ENCODE measurements around the gene RAB14. TPM values are rescaled to one million over a fixed set of nuclear protein-coding genes. Genes with fewer than 3 reads are reported as not detected.

The RAB14 gene
- total RNA-seq, 1 donor from 2014 or later: 35.9 TPM

- DNase-seq (ENCODE audit: low spot score): no peak
- Histone ChIP-seq H2AFZ (replicated peaks) (no peak overlapping the region), H3K79me2 (ENCODE audit: low read depth) (no peaks in the 10 kb centered on the region), H3K4me3 (no peak overlapping the region), H4K20me1 (ENCODE audit: low read depth) (no peaks in the 10 kb centered on the region), H3K27ac (no peak overlapping the region), H3K36me3 (no peaks in the 10 kb centered on the region), H3K4me1 (peaks cover 8% of the 10 kb centered on the region), H3K9me3 (ENCODE audit: low read depth) (no peaks in the 10 kb centered on the region), H3F3A (ENCODE audit: low read depth) (peaks cover 6% of the 10 kb centered on the region), H3K4me2 (no peak overlapping the region), H3K27me3 (no peaks in the 10 kb centered on the region), H3K9ac (no peak overlapping the region)
- H3K4me1 Mint-ChIP-seq: no peaks in the 10 kb centered on the region
- no peak overlapping the region for H3K4me3 Mint-ChIP-seq
- TF ChIP-seq EZH2 (IDR thresholded peaks at IDR 0.05): no peak
- no peak for TF ChIP-seq CTCF (IDR thresholded peaks at IDR 0.05)
- no peak for TF ChIP-seq EZH2phosphoT487 (IDR thresholded peaks at IDR 0.05)
- H3K36me3 Mint-ChIP-seq: peaks cover 19% of the 10 kb centered on the region
- H3K9me3 Mint-ChIP-seq: no peaks in the 10 kb centered on the region
- no peak overlapping the region for H3K27ac Mint-ChIP-seq
- no peaks in the 10 kb centered on the region for H3K27me3 Mint-ChIP-seq (ENCODE audit: insufficient read depth, low read depth)
Observed at GRCh38 chr9:121140162-121140561, 61.5 kb downstream of the RAB14 start.

DNA sequence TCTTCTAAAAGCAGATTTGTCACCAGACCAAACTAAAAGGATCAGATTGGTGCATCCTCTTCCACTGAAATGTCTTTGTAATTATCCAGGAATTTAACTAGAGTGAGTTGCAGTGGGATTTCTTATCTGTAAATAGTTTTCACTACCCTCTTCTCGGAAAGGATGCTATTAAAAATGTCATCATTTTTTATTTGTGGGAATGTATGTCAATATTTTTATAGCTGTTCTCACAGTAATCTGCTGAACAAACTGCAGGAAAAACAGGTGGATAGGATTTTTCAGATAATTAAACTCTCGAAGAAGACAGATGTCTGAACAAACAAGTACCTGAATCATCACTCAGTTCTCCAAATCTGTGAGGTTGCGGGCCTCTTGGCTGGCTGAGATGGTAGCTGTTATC lies 62.7 kb downstream of the RAB14 start:
- no peaks in the 10 kb centered on the region for H3K9me3 ChIP-seq (ENCODE audit: low read depth)
- no peak for DNase-seq (ENCODE audit: low spot score)
- TF ChIP-seq EZH2 (IDR thresholded peaks at IDR 0.05): no peak
- no peak for TF ChIP-seq CTCF (IDR thresholded peaks at IDR 0.05)
- no peak for TF ChIP-seq EZH2phosphoT487 (IDR thresholded peaks at IDR 0.05)
- no peaks in the 10 kb centered on the region for H3K36me3 ChIP-seq
- no peaks in the 10 kb centered on the region for H4K20me1 ChIP-seq (ENCODE audit: low read depth)
- peaks cover 8% of the 10 kb centered on the region for H3F3A ChIP-seq (ENCODE audit: low read depth)
- Mint-ChIP-seq H3K4me3 (no peak overlapping the region), H3K9me3 (no peaks in the 10 kb centered on the region), H3K27ac (no peak overlapping the region), H3K4me1 (no peaks in the 10 kb centered on the region), H3K27me3 (ENCODE audit: insufficient read depth, low read depth) (no peaks in the 10 kb centered on the region), H3K36me3 (peaks cover 20% of the 10 kb centered on the region)
- H3K9ac ChIP-seq: no peak overlapping the region
- no peak overlapping the region for H3K27ac ChIP-seq
- H3K4me1 ChIP-seq: peaks cover 11% of the 10 kb centered on the region
- H3K27me3 ChIP-seq: no peaks in the 10 kb centered on the region
- H3K79me2 ChIP-seq (ENCODE audit: low read depth): no peaks in the 10 kb centered on the region
- H2AFZ ChIP-seq (replicated peaks): no peak overlapping the region
- H3K4me3 ChIP-seq: no peak overlapping the region
- H3K4me2 ChIP-seq: no peak overlapping the region

DNA sequence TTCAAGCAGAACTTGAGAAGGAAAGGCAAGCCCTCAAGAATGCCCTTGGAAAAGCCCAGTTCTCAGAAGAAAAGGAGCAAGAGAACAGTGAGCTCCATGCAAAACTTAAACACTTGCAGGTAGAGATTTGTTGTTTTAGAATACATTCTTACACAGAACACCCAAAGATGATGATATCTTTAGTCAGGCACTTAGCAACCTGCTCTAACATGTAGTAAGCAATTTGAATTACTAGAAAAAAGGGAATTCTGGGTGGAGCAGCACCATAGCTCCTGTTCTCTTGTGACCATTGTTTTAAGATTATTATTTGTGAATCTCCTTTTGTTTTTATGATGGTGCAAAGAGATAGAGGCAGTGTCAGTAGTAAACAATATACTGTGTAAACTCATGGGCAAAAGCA lies 63.1 kb downstream of the RAB14 start:
- TF ChIP-seq EZH2 (IDR thresholded peaks at IDR 0.05) (no peak), EZH2phosphoT487 (IDR thresholded peaks at IDR 0.05) (no peak), CTCF (IDR thresholded peaks at IDR 0.05) (no peak)
- H3K79me2 ChIP-seq (ENCODE audit: low read depth): no peaks in the 10 kb centered on the region
- H3K36me3 ChIP-seq: no peaks in the 10 kb centered on the region
- no peak overlapping the region for H3K27ac ChIP-seq
- H3K4me3 ChIP-seq: no peak overlapping the region
- H3K27me3 ChIP-seq: no peaks in the 10 kb centered on the region
- H4K20me1 ChIP-seq (ENCODE audit: low read depth): no peaks in the 10 kb centered on the region
- H3K4me2 ChIP-seq: no peak overlapping the region
- no peaks in the 10 kb centered on the region for H3K9me3 Mint-ChIP-seq
- DNase-seq (ENCODE audit: low spot score): no peak
- H3K9me3 ChIP-seq (ENCODE audit: low read depth): no peaks in the 10 kb centered on the region
- no peak overlapping the region for H3K9ac ChIP-seq
- no peaks in the 10 kb centered on the region for H3K27me3 Mint-ChIP-seq (ENCODE audit: insufficient read depth, low read depth)
- no peak overlapping the region for H2AFZ ChIP-seq (replicated peaks)
- peaks cover 8% of the 10 kb centered on the region for H3F3A ChIP-seq (ENCODE audit: low read depth)
- no peak overlapping the region for H3K4me3 Mint-ChIP-seq
- H3K4me1 Mint-ChIP-seq: no peaks in the 10 kb centered on the region
- H3K27ac Mint-ChIP-seq: no peak overlapping the region
- H3K4me1 ChIP-seq: peaks cover 11% of the 10 kb centered on the region
- peaks cover 20% of the 10 kb centered on the region for H3K36me3 Mint-ChIP-seq

Measured in neural progenitor cell (in vitro differentiated cells).